VCaP (cell line): Measurements from ENCODE around the gene SLC35D3.

Experiments used
- H3K27ac ChIP-seq: fragments of 450-650 bp; 2 replicates; pipeline ENCODE4 v1.5.1; 2017
- TF ChIP-seq, protein P1 (sequence below): fragments of 450-650 bp; conservative IDR thresholded peaks from 2 replicates; pipeline ENCODE4 v1.5.1; 2017; ENCODE audit warnings: mild to moderate bottlenecking, moderate library complexity

Gene SLC35D3

GRCh38 chr6:136923954-136924673 is 2.0 kb downstream of the SLC35D3 start:
- no peak overlapping the region for H3K27ac ChIP-seq
- TF ChIP-seq, protein P1, sequence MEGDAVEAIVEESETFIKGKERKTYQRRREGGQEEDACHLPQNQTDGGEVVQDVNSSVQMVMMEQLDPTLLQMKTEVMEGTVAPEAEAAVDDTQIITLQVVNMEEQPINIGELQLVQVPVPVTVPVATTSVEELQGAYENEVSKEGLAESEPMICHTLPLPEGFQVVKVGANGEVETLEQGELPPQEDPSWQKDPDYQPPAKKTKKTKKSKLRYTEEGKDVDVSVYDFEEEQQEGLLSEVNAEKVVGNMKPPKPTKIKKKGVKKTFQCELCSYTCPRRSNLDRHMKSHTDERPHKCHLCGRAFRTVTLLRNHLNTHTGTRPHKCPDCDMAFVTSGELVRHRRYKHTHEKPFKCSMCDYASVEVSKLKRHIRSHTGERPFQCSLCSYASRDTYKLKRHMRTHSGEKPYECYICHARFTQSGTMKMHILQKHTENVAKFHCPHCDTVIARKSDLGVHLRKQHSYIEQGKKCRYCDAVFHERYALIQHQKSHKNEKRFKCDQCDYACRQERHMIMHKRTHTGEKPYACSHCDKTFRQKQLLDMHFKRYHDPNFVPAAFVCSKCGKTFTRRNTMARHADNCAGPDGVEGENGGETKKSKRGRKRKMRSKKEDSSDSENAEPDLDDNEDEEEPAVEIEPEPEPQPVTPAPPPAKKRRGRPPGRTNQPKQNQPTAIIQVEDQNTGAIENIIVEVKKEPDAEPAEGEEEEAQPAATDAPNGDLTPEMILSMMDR = no peak

- no peak overlapping the region for H3K27ac ChIP-seq
- TF ChIP-seq, protein P1 = no peak
These were observed 4.3 kb downstream of the SLC35D3 start for GRCh38 chr6:136926383-136926782.

DNA sequence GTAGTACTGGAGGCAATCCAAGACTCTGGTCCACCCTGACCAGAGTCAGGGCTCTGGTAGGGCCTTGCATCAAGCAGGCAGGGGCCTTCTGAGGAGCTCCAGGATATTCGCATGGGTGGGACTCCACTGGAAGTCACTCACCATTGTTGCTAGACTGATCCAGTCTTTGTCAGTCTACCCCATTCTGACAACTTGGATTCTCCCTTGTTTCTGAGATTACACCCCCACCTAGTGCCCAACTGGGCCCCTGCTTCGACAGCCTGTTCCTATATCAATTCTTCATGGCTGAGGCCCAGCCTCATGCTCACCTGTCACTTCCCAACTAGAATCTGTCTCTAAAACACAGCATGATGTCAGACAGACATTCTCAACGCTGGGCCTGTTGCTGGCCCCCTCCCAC is 5.2 kb downstream of the SLC35D3 start:
- TF ChIP-seq, protein P1 = no peak
- H3K27ac ChIP-seq = no peak overlapping the region

- no peak overlapping the region for H3K27ac ChIP-seq
- TF ChIP-seq, protein P1 = no peak
These were observed 8.4 kb downstream of the SLC35D3 start for GRCh38 chr6:136930528-136930927.

- H3K27ac ChIP-seq = no peak overlapping the region
- TF ChIP-seq, protein P1 = no peak
These were observed 10.5 kb downstream of the SLC35D3 start for GRCh38 chr6:136932599-136932998.

DNA sequence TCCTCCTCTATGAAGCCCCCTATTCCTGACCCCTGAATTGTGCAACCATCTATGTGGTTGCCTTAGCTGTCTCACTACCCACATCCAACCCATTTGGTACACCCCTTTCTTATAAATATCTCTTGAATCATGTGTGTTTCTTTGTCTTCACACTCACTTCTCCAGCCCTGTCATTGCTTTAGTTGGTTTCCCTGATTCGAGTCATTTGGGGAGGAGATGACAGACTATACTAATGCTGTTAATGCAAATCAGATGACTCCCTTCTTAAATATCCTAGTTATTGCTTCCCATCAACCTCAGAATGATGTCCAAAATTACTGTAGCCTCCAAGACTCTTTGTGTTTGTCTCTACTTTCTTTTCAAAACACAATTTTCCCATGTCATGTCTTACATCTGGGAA is 23.0 kb downstream of the SLC35D3 start:
- TF ChIP-seq, protein P1 = no peak
- H3K27ac ChIP-seq = no peak overlapping the region

DNA sequence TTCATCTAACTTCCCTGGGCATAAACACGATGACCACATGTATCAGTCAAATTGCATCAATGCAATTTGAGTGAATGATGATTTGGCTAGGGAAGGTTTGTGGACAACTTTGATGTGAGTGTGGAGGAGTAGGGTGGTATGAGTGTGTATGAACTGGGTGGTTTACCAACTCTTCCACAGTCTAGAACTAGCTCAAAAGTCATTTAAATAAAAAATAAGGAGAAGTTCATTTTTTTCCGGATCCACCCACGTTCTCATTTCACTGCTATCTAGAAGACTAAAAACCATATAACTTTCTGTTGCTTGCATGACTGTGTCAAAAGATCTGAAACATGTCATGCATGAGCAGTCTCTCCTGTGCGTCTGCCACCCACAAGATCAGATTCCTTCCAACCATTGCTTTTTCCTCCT is 23.6 kb downstream of the SLC35D3 start:
- TF ChIP-seq, protein P1 = no peak
- no peak overlapping the region for H3K27ac ChIP-seq
